Measurements from ENCODE around the gene ACYP2. TPM values are rescaled to one million over a fixed set of nuclear protein-coding genes. Genes with fewer than 3 reads are reported as not detected.

The ACYP2 gene
- total and polyA plus RNA-seq, 4 donors: 16.3 to 36.4 (median 24.8) TPM

GRCh38 chr2:54348646-54349045, 233.2 kb downstream of the ACYP2 start:
- H3K9me3 ChIP-seq (ENCODE audit: control insufficient read depth, low read length): no peaks in the 10 kb centered on the region
- ATAC-seq (ENCODE audit: low FRiP score): no peak
- H3K4me1 ChIP-seq (ENCODE audit: control insufficient read depth in 1 of 2, insufficient read depth in 2 of 2, low read length in 2 of 2): no peaks in the 10 kb centered on the region
- no peak overlapping the region for H3K27ac ChIP-seq (ENCODE audit: low read depth in 1 of 2, low read length in 2 of 2)
- WGBS, 2 donors: 64 to 68% methylated on average over 2 of the region's 2 CpGs
- DNase-seq: no peak
- H3K27me3 ChIP-seq (ENCODE audit: control insufficient read depth in 1 of 2, insufficient read depth in 2 of 2, low read length in 1 of 2): no peaks in the 10 kb centered on the region
- no peaks in the 10 kb centered on the region for H3K36me3 ChIP-seq (ENCODE audit: control insufficient read depth in 1 of 2, insufficient read depth in 2 of 2, low read length in 1 of 2)
- no peak overlapping the region for H3K4me3 ChIP-seq (ENCODE audit: low read length in 2 of 2)
- intact Hi-C loops (cut with DNase I): no loop called here

- intact Hi-C loops (cut with DNase I): no loop called here
- ATAC-seq (ENCODE audit: low FRiP score): no peak
- H3K36me3 ChIP-seq (ENCODE audit: control insufficient read depth in 1 of 2, insufficient read depth in 2 of 2, low read length in 1 of 2): no peaks in the 10 kb centered on the region
These were observed 235.0 kb downstream of the ACYP2 start for GRCh38 chr2:54350426-54350825.

GRCh38 chr2:54353216-54353615, 237.8 kb downstream of the ACYP2 start:
- H3K4me3 ChIP-seq (ENCODE audit: low read length in 2 of 2): no peak overlapping the region
- H3K27ac ChIP-seq (ENCODE audit: low read depth in 1 of 2, low read length in 2 of 2): no peak overlapping the region
- no peaks in the 10 kb centered on the region for H3K36me3 ChIP-seq (ENCODE audit: control insufficient read depth in 1 of 2, insufficient read depth in 2 of 2, low read length in 1 of 2)
- H3K4me1 ChIP-seq (ENCODE audit: control insufficient read depth in 1 of 2, insufficient read depth in 2 of 2, low read length in 2 of 2): no peaks in the 10 kb centered on the region
- H3K9me3 ChIP-seq (ENCODE audit: control insufficient read depth, low read length): no peaks in the 10 kb centered on the region
- intact Hi-C loops (cut with DNase I): no loop called here
- WGBS, 2 donors: 86 to 88% methylated on average over 5 of the region's 5 CpGs
- no peaks in the 10 kb centered on the region for H3K27me3 ChIP-seq (ENCODE audit: control insufficient read depth in 1 of 2, insufficient read depth in 2 of 2, low read length in 1 of 2)
- DNase-seq (no peak), ATAC-seq (ENCODE audit: low FRiP score) (no peak)

More at GRCh38 chr2:54350426-54350825, 235.0 kb downstream of the ACYP2 start:
- no peak for DNase-seq
- Histone ChIP-seq H3K27me3 (ENCODE audit: control insufficient read depth in 1 of 2, insufficient read depth in 2 of 2, low read length in 1 of 2) (no peaks in the 10 kb centered on the region), H3K4me1 (ENCODE audit: control insufficient read depth in 1 of 2, insufficient read depth in 2 of 2, low read length in 2 of 2) (no peaks in the 10 kb centered on the region), H3K27ac (ENCODE audit: low read depth in 1 of 2, low read length in 2 of 2) (no peak overlapping the region), H3K9me3 (ENCODE audit: control insufficient read depth, low read length) (no peaks in the 10 kb centered on the region), H3K4me3 (ENCODE audit: low read length in 2 of 2) (no peak overlapping the region)
- 61 to 84% methylated on average over 3 of the region's 3 CpGs for WGBS, 2 donors

Other genes starting within 250 kb of the ACYP2 start
- gene PSME4, start 144.6 kb upstream of the ACYP2 start, total RNA-seq: 10 to 100 TPM; 50.6 to 51.8 TPM
- gene PSME4, start 144.6 kb upstream of the ACYP2 start, polyA plus RNA-seq: 10 to 100 TPM; 10.5 to 23.1 TPM
- gene TSPYL6, start 140.6 kb downstream of the ACYP2 start, total RNA-seq: under 1 TPM in 1 of 2 donors, not detected in 1; 0.12 TPM
- under 1 TPM in 1 of 2 donors, not detected in 1; 0.08 TPM for gene TSPYL6, start 140.6 kb downstream of the ACYP2 start, polyA plus RNA-seq

All from aorta (tissue), 5 donors.